ENCODE results near the gene SEMA3A.

Gene SEMA3A

DNA sequence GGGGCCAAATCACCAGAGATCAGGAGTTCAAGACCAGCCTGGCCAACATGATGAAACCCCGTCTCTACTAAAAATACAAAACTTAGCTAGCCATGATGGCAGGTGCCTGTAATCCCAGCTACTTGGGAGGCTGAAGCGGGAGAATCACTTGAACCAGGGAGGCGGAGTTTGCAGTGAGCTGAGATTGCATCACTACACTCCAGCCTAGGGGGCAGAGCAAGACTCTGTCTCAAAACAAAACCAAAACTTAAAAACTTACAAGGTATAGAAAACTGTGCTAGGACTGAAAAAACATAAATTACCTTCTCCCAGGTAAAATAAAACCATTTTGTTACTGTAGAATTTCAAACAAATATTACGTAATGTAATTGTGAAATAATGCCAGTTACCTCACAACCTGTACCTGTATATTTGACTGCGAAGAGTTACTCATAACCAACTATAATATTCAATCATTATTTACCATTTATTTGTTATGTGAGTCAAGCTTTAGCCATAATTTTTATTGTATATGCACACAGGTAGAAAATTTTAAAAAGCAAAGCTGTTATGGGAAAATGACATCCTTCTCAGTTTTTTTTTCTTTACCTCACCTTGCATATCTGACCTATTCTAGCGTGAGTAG, 180.9 kb downstream of the SEMA3A start:
- TF ChIP-seq, protein P1, sequence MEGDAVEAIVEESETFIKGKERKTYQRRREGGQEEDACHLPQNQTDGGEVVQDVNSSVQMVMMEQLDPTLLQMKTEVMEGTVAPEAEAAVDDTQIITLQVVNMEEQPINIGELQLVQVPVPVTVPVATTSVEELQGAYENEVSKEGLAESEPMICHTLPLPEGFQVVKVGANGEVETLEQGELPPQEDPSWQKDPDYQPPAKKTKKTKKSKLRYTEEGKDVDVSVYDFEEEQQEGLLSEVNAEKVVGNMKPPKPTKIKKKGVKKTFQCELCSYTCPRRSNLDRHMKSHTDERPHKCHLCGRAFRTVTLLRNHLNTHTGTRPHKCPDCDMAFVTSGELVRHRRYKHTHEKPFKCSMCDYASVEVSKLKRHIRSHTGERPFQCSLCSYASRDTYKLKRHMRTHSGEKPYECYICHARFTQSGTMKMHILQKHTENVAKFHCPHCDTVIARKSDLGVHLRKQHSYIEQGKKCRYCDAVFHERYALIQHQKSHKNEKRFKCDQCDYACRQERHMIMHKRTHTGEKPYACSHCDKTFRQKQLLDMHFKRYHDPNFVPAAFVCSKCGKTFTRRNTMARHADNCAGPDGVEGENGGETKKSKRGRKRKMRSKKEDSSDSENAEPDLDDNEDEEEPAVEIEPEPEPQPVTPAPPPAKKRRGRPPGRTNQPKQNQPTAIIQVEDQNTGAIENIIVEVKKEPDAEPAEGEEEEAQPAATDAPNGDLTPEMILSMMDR (IDR thresholded peaks at IDR 0.05) = no peak

DNA sequence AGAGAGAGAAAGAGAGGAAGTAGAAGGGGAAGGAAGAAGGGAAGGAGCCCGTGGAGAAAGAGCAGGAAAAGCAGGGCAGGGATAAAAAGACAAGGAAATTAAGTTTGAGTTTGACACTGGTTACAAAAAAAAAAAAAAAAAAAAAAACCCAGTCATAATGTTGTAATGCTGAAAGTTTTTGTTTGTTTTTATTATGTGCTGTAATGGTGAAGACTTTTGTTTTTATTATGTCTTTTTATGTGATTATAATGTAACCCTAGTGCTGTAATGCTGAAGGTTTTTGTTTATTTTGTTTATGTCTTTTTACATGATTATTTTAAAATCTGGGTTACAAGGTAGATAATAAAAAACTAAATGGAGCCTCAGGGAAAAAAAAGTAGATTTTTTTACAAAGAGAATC, 184.8 kb downstream of the SEMA3A start:
- TF ChIP-seq, protein P1 (IDR thresholded peaks at IDR 0.05) = no peak

DNA sequence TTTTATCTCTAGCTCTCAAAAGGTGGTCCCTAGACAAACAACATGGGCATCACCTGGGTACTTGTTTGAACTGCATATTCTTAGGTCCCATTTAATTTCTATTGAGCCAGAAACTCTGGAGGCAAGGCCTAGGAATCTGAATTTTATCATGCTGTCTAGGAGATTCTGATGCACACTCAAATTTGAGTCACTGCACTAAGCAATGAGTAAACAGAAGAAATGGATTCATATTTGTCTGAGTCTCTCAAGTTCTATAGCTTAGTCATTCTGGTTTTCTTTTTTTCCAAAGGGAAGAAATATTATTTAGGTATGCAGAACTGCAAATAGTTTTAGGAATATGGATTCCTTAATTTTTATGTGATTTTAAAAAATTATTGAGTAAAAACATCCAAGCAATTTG, 185.5 kb downstream of the SEMA3A start:
- TF ChIP-seq, protein P1 (IDR thresholded peaks at IDR 0.05) = no peak

DNA sequence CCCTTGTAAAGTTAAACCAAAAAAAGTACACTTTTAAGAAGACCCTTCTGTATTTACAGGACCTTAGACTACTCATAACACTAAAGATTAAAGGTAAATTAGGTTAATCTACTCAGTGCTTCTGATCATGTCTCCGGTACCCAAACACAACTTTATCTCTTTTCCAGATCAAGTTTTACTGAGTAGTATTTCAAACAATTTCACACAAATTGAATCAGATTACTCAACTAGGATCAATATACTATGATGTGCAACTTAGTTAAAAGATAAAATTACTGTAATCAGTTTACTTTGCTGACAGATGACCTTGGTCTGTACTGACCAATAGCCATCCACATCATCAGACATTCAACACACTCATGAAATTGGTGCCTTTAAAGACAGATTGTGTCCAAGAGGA, 191.4 kb downstream of the SEMA3A start:
- TF ChIP-seq, protein P1 (IDR thresholded peaks at IDR 0.05) = no peak

DNA sequence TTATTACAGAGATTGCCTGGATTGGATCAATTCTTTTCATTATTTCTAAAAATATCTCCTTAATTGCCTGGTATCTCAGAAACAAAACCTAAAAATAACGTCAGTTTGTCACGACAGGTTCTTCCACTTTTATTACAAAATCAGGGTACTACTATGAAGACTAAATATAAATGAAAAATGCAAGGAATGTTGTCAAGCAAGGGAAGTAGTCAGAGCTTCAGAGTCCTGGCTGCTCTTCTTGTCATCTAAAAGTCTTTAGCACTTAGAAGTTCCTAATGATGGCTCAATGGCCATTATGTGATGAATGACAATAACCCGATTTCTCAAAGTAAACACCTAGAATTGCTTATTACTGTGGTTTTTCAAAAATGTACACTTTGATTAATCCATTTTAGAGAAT, 192.2 kb downstream of the SEMA3A start:
- TF ChIP-seq, protein P1 (IDR thresholded peaks at IDR 0.05) = no peak

DNA sequence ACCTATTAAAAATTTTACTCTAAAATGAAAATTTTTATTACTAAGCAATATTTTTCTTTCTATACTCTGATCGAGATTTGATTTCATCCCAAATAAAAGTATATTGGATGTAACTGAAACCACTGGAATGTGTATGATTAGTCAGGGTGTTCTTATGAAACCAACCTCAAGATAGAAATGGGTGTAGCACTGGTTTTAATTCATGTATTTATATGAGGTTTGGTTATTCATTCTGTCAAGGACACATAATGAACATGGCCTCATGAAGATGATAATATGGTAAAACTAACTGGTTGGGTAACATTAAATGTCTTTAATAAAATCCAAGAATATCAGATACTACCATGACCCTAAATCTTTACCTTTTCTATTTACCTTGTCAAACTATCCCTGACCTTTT, 197.7 kb downstream of the SEMA3A start:
- TF ChIP-seq, protein P1 (IDR thresholded peaks at IDR 0.05) = no peak

DNA sequence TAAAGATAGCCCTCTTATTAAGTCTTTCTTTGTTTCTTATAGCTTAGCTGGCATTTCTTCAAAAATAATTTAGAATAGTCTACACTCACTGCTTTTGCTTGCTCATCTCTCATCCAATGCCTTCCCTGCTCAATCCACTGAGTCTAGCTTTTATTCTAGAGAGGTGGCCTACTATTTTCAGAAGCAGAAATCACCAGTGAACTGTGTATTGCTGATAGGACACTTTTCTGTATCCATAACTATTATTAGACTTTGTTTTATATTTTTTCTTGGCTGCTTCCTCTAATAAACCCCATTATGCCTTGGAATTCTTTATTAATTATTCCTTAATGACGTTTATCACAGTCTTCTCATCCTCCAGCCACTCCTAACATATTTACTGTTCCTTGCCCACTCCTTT, 206.8 kb downstream of the SEMA3A start:
- TF ChIP-seq, protein P1 (IDR thresholded peaks at IDR 0.05) = no peak

DNA sequence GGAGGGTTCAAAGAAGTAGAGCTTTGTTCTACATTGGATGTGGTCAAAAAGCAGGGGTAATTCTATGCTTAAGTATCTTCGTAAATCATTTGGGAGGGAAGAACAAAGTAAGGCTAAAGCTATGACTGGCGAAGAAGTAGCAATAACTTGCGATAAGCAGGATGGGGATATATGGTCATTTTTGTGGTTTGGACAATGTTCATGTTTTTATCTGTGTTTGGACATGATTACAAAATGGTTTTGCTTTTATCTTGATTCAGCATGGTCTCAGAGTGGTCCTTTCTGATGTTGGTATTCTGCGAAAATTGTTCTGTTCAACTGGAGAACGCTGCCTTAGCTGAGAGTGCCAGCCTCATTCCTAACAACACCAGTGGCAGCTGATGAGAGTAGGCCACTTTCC, 208.8 kb downstream of the SEMA3A start:
- TF ChIP-seq, protein P1 (IDR thresholded peaks at IDR 0.05) = no peak

Data from LNCAP (cell line).